ENCODE results near the gene COL20A1.

The COL20A1 gene

GRCh38 chr20:63364801-63365585, 72.0 kb downstream of the COL20A1 start:
- DNase-seq, result no peak

GRCh38 chr20:63365601-63366389, 72.8 kb downstream of the COL20A1 start:
- DNase-seq, result no peak

GRCh38 chr20:63366390-63367365, 73.7 kb downstream of the COL20A1 start:
- no peak for DNase-seq

GRCh38 chr20:63367446-63368055, 74.6 kb downstream of the COL20A1 start:
- DNase-seq, result no peak

GRCh38 chr20:63368151-63368550, 75.2 kb downstream of the COL20A1 start:
- no peak for DNase-seq

GRCh38 chr20:63369024-63369530, 76.1 kb downstream of the COL20A1 start:
- DNase-seq, result no peak

- DNase-seq, result no peak
Measured at GRCh38 chr20:63369724-63370617, 77.0 kb downstream of the COL20A1 start.

- no peak for DNase-seq
Measured at GRCh38 chr20:63370618-63371187, 77.7 kb downstream of the COL20A1 start.

- DNase-seq, result no peak
Measured at GRCh38 chr20:63371291-63371865, 78.4 kb downstream of the COL20A1 start.

- DNase-seq, result no peak
Measured at GRCh38 chr20:63372971-63373885, 80.2 kb downstream of the COL20A1 start.

- no peak for DNase-seq
Measured at GRCh38 chr20:63373996-63374395, 81.0 kb downstream of the COL20A1 start.

GRCh38 chr20:63374504-63374903, 81.5 kb downstream of the COL20A1 start:
- DNase-seq, result no peak

GRCh38 chr20:63375438-63375837, 82.5 kb downstream of the COL20A1 start:
- no peak for DNase-seq

GRCh38 chr20:63376283-63377250, 83.6 kb downstream of the COL20A1 start:
- DNase-seq, result no peak

GRCh38 chr20:63377256-63377941, 84.4 kb downstream of the COL20A1 start:
- DNase-seq, result no peak

GRCh38 chr20:63377951-63378381, 85.0 kb downstream of the COL20A1 start:
- DNase-seq, result no peak

- no peak for DNase-seq
Measured at GRCh38 chr20:63378626-63379025, 85.6 kb downstream of the COL20A1 start.
